AG10803 (cell line): Measurements from ENCODE around the gene MRPL39.

Experiments
- DNase-seq: peaks from one replicate; pipeline ENCODE4 v3.0.0; 2010; ENCODE audit warnings: low read depth
- H3K4me3 ChIP-seq: 2 replicates; pipeline ENCODE4 v1.5.1; 2011; ENCODE audit warnings: mild to moderate bottlenecking, low read length, control low read depth
- TF ChIP-seq, protein P1 (sequence below): conservative IDR thresholded peaks from 2 replicates; pipeline ENCODE4 v1.5.1; 2011; ENCODE audit warnings: mild to moderate bottlenecking, low read length, control low read depth, inconsistent platforms

Gene MRPL39

DNA sequence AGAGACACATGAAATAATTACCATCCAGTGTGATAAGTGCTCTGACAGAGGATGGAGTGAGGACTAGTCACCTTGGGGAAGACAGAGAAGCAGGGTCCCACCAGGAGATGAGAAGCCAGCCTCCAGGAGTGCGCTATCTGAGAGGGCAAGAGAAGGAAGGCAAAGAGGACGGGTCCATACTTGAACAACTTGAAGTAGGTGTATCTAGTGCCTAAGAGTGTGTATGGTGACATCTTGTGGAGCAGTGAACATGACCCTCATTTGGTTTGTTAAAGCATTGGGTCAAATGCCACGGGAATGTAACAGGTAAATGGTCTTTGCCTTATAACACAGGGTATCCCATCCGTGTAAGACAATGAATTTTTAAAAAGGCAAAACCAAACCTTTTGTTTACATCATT lies 39.8 kb downstream of the MRPL39 start:
- TF ChIP-seq, protein P1, sequence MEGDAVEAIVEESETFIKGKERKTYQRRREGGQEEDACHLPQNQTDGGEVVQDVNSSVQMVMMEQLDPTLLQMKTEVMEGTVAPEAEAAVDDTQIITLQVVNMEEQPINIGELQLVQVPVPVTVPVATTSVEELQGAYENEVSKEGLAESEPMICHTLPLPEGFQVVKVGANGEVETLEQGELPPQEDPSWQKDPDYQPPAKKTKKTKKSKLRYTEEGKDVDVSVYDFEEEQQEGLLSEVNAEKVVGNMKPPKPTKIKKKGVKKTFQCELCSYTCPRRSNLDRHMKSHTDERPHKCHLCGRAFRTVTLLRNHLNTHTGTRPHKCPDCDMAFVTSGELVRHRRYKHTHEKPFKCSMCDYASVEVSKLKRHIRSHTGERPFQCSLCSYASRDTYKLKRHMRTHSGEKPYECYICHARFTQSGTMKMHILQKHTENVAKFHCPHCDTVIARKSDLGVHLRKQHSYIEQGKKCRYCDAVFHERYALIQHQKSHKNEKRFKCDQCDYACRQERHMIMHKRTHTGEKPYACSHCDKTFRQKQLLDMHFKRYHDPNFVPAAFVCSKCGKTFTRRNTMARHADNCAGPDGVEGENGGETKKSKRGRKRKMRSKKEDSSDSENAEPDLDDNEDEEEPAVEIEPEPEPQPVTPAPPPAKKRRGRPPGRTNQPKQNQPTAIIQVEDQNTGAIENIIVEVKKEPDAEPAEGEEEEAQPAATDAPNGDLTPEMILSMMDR: no peak
- DNase-seq: no peak
- H3K4me3 ChIP-seq: no peak overlapping the region

DNA sequence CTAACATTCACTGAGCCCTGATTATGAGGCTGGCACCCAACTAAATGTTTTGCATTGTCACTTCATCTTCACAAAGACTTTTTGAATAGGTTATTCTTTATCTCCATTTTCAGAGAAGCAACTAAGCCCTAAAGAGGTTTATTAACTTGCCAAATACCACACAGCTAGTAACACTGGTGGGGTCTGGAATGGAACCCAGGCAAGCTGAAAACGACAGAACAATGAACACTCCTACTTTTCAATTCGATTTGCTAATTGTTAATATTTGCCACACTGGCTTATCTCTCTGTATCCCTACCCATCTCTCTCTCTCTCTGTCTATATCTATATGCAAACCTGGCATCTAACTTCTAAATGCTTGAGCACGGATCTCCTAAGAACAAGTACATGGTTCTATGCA lies 40.6 kb downstream of the MRPL39 start:
- H3K4me3 ChIP-seq: no peak overlapping the region
- no peak for DNase-seq
- TF ChIP-seq, protein P1: no peak

DNA sequence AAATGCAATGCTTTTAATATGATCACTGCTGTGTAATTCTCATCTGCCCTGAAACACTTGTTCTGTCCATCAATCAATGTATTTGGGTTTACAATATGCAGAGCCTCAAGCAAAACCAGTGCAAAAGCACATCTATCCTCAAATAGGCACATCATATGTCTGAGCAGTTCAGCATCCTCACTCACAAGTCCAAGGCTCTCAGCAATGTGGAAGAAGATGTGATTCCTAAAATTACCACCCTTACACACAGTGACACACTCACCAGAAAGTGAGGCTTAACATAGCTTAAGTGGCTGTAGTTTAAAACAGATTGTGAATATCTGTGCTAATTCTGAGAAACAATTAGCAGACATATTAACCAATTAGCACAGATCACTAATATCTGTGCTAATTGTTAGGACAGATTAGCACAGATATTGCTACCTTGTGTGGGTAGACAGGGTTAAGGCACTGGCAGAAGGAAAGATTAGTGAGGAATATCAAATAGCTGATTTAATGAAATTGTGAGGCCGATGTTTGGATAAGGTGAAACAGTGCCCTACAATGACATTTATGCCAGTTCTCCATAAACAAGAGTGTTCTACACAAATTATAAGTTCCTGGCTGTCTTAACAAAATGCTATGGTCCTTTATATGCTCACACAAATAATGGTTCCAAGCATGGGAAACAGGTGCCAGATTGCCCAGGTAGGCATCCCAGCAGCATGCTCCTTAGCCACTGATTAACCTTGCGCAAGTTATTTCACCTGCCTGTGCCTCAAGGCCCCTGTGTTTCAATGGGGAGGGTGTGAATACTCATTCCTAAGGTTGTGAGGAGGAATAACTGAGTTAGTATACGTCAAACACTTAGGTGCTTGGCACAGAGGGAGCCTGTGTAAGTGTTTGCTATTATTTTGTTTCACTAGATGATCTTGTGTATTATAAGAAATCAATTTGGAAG lies 41.7 kb downstream of the MRPL39 start:
- DNase-seq: no peak
- TF ChIP-seq, protein P1: no peak

DNA sequence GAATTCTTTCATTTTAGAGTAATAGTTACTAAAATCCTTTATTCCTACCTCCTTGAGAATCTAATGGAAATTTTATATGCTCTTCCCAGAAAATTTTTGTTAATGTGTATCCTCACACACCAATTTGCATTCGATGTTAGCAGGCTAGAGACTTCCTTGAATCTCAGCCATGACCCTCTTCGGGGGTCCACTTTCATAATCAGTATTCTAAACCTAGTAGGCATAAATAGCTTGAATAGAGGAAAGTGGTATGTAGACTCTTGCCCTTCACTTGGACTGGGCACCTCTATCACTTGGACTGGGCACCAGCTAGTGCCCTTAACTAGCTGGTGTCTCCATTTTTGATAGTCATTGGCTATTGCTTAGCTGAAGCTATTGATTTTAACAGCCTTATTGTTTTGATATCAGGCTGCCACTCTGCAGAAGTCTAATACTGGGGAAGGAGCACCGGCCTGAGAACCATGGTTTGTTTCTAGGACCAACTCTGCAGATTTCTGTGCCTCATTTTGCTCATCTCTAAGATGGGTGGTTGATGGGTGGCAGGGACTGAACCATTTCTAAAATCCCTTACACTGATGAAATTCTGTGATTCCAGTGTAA lies 42.8 kb downstream of the MRPL39 start:
- no peak overlapping the region for H3K4me3 ChIP-seq
- TF ChIP-seq, protein P1: no peak
- DNase-seq: no peak

More for the DNA sequence above, 41.7 kb downstream of the MRPL39 start:
- H3K4me3 ChIP-seq: no peak overlapping the region

DNA sequence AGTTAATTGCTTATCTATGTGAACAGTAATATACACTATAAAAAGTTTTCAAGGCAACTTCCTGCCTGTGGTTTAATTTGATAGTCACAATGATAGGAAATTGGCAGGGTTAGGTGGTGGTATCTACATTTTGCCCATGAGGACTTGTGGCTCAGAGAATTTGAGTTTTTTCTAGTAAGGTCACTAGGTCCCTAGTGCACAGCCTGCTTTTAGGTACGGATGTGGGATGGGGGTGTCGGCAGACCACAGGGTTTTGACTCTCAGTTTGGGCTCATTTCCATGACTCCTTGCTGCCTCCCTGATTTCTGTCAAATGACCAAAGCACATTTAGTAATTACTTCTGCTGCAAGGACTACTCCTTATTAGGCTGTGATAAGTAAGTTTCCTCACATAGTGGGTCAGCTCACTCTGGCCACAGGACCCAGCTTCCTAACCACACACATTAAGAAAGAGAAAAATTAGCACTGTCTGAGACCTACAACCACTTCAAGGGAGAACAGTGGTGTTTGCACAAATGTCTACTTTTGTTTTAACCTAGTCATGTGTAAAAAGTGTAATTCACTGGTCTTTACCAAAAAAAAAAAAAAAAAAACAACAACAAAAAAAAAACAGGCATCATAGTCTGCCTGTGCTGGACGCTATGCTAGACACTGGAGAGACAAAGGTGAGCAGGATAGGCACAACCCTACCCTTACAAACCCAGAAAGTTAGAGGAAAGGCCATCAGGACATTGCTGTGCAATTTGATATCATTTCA lies 43.7 kb downstream of the MRPL39 start:
- DNase-seq: peak; percentile 8
- H3K4me3 ChIP-seq: peak overlapping the region; percentile 8
- TF ChIP-seq, protein P1: no peak

DNA sequence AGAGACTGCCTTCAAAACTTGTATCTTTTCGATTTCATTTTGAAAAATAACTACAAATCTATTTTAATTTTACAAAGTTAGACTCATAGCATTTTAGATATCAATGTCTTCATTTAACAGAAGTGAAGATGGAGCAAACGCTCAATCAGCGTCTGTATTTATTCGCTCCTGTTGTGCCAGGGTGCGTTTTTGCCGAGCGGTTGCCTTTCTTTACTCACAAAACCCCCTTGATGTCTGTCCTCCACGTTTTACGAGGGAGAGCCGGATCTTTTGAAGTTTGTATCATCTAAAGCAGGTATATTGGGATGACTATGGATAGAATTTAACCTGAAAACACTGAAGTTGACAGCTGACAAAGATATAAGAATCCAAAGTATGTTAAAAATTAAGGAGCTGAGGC lies 44.6 kb downstream of the MRPL39 start:
- peak overlapping the region; percentile 70 for H3K4me3 ChIP-seq

More for the DNA sequence above, 44.6 kb downstream of the MRPL39 start:
- no peak for DNase-seq
- TF ChIP-seq, protein P1: no peak
